IPS DF 4.7 (cell line): ENCODE measurements around the gene LTV1.
"Not testable (repeated sequence)": the region's sequence is repeated elsewhere in the genome, so short reads cannot be mapped to it uniquely, and the experiment has no call there.

ENCODE experiments used
- DNase-seq: peaks from one replicate; pipeline ENCODE4 v3.0.0-alpha.2; 2013; ENCODE audit warnings: low spot score; ENCODE audit errors: extremely low read depth

Gene LTV1

DNA sequence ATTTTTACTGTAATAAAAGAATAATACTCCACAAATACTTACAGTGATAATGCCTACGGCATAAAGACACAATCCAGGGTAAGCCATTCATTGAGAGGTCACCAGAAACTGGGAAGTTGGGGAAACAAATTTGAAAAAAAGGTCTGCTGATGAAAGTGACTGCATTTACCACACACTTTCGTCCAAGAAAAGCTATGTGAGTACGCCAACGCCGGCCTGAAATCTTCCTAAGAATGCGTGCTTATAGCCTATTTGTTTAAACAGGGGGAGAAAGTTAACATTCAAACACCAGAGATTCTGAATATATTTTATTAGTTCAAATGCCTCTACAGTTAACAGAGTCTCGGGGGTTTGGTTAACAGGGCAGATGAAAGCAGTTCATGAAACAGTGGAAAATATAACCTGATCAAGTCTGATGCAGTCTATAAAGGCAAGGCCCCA is 657 bp upstream of the LTV1 start:
- no peak for DNase-seq

DNA sequence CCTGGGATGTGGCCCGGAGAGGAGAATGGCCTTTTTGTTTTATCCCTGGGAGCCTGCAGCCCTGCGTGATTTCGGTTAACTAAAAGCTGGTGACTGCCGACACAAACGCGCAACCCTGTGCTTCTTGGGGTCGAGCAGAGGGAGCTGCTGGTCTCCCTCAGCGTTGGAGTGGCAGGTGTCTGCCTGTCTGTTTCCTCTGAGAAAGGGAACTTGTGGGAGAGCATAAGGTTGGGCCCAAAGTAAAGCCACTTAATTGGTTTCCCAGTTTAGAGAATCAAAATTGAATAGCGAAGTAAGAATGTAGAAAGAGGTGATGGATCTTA is 500 bp downstream of the LTV1 start:
- no peak for DNase-seq

DNA sequence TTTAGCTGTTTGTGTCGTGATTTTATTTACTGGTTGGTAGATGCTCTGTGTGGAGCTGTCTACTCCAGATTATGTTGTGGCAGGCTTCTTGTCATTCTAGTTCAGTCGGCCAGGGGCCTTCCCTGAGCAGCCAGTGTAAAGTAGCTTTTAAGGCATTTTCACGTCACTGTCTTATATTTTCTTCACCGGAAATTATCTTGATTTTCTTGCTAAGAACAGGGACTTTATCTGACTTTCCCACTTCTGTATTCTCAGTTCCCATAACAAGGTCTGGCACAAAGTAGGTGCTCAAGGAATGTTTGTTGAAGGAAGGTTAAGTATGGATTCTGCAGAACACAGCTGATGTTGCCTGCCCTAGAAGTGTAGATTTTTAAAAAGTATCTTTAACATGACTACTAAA is 868 bp downstream of the LTV1 start:
- no peak for DNase-seq

DNA sequence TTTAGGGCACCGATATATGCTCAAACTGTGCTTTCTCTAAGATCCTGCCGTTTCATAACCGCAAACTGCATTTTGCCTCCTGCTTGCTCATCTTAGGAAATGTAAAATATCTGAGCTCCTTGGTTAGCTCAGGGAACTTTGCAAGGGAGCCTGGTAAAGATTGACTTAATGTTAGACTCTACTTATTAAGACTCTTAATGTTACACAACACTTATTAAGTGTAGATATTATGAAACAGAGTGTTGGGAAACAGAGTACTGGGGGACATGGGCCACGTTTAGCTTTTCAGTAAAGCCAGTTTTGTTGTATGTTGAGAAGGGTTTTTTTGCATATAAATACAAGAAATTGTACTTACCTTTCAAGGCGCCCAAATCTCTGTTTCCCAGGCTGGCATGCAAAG is 1.9 kb downstream of the LTV1 start:
- DNase-seq, result no peak

DNA sequence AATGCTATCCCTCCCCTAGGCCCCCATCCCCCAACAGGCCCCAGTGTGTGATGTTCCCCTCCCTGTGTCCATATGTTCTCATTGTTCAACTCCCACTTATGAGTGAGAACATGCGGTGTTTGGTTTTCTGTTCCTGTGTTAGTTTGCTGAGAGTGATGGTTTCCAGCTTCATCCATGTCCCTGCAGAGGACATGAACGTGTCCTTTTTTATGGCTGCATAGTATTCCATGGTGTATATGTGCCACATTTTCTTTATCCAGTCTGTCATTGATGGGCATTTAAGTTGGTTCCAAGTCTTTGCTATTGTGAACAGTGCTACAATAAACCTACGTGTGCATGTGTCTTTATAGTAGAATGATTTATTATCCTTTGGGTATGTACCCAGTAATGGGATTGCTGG is 8.6 kb downstream of the LTV1 start:
- DNase-seq, result not testable (repeated sequence)

DNA sequence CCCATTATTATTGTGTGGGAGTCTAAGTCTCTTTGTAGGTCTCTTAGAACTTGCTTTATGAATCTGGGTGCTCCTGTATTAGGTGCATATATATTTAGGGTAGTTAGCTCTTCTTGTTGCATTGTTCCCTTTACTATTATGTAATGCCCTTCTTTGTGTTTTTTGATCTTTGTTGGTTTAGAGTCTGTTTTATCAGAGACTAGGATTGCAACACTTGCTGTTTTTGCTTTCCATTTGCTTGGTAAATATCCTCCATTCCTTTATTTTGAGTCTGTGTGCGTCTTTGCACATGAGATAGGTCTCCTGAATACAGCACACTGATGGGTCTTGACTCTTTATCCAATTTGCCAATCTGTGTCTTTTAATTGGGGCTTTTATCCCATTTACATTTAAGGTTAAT is 11.9 kb downstream of the LTV1 start:
- not testable (repeated sequence) for DNase-seq

DNA sequence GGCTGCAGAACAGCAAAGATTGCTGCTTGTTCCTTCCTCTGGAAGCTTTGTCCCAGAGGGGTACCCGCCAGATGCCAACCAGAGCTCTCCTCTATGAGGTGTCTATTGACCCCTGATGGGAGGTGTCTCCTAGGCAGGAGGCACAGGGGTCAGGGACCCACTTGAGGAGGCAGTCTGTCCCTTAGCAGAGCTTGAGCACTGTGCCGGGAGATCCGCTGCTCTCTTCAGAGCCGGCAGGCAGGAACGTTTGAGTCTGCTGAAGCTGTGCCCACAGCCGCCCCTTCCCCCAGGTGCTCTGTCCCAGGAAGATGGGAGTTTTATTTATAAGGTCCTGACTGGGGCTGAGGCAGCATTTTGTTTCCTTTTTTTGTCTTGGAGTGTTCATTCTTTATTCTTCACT is 13.6 kb downstream of the LTV1 start:
- DNase-seq, result not testable (repeated sequence)

DNA sequence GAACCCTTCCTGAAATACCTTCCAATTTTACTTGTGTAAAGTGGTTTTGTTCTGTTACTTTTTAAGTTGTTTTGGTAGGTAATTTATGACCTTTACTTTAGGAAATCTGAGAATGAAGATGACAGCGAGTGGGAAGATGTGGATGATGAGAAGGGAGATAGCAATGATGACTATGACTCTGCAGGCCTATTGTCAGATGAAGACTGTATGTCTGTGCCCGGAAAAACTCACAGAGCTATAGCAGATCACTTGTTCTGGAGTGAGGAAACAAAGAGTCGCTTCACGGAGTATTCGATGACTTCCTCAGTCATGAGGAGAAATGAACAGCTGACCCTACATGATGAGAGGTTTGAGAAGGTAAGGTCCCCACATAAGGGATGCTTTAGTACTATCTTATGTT is 14.5 kb downstream of the LTV1 start:
- DNase-seq, result no peak

DNA sequence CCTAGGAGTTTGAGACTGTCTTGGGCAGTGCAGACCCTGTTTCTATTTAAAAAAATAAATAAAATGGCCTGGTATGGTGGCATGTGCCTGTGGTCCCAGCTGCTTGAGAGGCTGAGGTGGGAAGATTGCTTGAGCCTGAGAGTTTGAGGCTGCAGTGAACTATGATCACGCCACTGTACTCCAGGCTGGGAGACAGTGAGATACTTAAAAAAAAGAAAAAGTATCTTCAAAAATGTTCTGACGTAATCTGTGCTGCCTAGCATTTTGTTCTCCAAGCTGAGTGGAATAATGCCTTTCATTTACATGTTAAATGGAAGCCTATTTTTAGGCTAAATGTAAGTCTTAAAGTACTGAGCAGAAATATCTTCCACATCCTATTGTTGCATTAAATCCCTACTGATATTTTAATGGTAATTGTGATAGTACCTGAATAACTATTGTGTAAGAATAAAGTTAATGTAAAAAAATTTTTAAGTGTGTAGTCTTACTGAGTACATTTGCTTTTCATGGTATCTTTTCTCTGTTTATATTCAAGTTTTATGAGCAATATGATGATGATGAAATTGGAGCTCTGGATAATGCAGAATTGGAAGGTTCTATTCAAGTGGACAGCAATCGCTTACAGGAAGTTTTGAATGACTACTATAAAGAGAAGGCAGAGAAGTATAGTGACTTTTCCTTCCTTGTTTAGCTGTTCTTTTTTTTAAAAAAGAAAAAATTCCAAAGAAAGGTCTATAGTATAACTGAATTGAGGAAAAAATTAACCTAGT is 16.9 kb downstream of the LTV1 start:
- DNase-seq, result no peak

DNA sequence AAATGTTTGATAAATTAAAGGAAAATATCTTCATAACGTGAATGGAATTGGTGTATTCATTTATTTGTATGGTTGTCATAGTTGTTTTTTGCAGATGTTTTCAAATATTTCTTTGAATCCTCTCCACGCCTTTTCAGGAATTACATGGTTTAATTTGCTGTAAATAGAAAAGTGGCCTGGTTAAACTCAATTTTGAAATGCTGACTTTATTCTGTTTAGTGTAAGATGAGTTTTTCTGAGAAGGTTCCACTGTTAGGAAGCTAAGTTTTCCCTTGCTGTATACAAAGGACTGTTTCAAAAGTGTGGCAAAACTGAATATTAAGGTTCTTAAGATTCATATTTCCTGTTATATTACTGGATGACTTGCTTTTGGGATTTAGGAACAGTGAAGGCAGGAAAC is 20.6 kb downstream of the LTV1 start:
- no peak for DNase-seq

DNA sequence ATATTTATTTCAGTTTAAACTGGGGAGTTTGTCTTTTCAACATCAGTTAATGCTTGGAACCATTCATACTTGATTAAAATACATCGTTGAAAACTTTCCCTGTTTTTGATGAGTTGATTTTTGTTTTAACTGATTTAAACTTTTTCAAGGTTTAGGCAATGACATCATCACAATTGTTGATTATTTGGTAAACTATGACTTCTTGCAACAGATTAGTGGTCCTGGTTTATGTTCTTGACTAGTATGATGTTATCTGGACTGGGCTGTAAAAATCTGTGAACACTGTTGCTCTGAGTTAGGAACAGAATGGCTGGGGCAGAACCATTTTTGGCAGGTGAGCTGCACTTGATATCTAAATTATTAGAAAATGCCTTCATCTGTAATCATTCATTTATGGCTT is 21.1 kb downstream of the LTV1 start, which contains the start of gene ZC2HC1B:
TSS of gene ZC2HC1B (plus strand) at position 241 of the 400 bp plus-strand sequence. CDS start at position 307, 66 bp downstream.
- DNase-seq, result no peak

DNA sequence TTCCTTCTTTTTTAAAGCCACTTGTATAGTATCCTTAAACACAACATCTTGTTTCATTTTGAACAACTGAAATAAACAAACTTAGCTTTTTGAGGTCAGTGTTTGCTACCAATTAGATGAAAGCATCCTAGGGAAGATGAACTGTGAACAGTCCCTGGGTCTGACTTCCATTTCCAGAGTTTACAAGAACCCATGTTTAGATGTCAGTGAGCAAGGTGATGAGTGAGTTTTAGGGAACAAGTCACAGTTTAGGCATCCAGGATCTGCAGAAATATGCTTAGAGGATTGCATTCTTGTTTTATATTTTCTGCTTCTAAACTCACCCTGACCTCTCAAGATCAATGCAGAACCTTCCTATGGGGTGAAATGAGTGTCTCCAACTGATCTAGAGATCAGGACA is 24.1 kb downstream of the LTV1 start:
- DNase-seq, result no peak

DNA sequence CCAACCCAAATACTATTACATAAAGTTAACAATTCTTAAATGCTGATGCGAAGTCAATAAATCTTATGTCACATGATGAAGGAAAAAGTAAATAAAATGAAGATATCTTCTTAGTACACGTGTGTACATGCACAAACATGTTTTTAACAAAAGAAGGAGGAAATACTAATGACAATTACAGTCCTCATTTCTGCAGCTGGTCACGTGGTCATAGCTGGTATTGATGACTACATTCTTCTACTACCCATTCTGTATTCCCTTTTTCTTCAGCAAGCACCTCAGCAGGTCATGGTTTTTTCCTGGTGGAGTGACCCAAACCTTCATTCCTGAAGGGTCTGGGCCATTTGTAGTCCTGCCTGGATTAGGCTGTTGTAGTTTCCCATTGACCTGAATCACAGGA is 25.7 kb downstream of the LTV1 start:
- DNase-seq, result not testable (repeated sequence)

DNA sequence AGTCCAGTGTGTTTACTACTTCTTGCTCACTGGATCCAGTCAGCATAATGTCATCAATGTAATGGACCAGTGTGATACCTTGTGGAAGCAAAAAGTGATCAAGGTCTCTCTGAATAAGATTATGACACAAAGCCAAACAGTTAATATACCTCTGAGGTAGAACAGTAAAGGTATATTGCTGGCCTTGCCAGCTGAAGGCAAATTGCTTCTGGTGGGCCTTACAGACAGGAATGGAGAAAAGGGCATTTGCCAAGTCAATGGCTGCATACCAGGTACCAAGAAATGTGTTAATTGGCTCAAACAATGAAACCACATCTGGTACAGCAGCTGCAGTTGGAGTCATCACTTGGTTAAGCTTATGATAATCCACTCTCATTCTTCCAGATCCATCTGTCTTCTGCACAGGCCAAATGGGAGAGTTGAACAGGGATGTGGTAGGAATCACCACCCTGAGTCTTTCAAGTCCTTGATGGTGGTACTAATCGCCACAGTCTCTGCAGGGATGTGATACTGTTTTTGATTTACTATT is 28.1 kb downstream of the LTV1 start:
- not testable (repeated sequence) for DNase-seq

DNA sequence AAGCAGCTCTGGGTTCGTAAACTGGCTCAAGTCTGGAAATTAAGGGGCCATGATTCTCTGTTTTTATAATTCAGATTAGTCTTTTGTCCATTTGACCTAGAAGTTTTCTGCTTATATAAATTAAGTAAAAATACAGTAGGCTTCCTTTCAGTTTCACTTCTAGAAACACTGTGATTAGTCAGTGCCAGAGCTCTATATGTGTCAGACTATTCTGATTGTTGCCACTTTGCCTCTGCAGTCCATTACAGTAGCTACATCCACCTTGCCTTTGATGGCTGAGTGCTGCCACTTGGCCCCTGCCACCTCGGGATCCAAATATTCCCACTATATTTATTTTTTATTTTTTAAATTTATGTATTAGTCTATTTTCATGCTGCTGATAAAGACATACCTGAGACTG is 29.1 kb downstream of the LTV1 start:
- no peak for DNase-seq

DNA sequence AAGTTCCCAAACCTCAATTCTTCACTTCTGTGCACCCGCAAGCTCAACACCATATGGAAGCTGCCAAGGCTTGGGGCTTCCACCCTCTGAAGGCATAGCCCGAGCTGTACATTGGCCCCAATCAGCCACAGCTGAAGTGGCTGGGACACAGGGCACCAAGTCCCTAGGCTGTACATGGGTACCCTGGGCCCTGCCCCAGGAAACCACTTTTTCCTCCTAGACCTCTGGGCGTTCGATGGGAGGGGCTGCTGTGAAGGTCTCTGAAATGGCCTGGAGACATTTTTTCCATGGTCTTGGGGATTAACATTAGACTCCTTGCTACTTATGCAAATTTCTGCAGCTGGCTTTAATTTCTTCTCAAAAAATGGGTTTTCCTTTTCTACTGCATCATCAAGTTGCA is 30.5 kb downstream of the LTV1 start:
- DNase-seq, result not testable (repeated sequence)

DNA sequence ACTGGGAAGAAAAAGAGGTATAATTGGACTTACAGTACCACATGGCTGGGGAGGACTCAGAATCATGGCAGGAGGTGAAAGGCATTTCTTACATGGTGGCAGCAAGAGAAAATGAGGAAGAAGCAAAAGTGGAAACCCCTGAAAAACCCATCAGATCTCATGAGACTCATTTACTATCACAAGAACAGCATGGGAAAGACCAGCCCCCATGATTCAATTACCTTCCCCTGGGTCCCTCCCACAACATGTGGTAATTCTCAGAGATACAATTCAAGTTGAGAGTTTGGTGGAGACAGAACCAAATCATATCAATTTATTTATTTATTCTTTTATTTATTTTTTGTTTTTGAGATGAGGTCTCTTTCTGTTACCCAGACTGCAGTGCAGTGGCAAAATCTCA is 31.4 kb downstream of the LTV1 start:
- DNase-seq, result not testable (repeated sequence)

DNA sequence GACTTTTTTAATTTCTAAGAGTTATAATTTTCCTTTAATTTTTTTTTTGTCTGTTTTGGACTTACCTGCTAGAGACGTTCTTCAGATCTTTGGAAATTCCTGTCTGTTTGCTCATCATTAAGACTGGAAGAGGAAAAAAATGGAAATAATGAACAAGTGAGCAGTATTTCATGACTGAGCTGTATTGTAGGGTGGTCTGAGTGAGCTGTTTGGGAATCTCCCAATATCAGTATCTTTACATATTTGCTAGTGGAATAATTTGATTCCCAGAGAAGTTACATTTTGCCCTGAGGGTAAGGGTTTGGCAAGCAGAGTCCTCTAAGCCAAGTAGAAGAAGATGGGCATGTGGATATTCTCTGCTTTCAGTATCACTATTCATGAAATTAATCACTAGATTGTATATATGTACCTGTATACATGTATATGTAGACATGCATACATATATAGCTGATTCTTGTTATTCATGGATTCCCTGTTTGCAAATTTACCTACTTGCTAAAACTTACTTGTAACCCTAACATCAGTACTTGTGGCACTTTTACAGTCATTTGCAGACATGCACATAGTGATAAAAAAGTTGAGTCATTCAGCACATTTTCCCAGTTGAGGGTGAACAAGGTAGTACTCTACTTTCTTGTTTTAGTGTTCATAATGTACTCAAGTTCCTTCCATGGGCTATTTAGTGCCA is 34.6 kb downstream of the LTV1 start:
- no peak for DNase-seq

DNA sequence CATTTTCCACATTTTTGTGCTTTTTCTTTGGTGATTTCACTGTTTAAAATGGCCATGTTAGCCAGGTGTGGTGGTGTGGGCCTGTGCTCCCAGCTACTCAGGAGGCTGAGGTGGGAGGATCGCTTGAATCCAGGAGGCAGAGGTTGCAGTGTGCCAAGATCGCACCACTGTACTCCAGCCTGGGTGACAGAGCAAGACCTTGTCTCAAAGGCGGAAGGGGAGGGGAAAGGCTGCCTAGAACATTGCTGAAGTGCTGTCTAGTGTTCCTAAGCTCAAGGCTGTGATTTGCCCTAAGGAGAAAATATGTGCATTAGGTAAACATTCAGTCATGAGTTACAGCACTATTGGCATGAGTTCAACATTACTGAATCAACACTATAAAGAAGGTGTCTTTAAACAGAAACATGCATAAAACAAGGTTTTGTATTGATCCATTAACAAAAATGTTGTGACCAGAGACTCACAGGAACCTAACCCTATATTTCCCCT is 35.2 kb downstream of the LTV1 start:
- no peak for DNase-seq

DNA sequence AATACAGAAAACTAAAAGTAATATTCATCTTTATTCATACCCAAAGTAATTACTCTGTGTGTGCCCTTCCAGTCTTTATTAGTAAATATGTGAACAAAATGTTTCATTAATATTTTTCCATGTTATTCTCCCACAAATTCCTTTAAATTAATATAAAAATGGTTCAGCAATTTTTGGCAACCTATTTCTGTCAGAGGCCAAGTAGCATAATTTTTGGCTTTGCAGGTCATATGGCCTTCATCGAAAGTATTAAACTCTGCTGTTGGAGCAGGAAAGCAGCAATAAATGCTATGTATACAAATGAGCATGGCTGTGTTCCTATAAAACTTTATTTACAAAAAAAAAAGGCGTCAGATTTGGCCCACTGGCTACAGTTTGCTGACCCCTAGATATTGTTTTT is 37.3 kb downstream of the LTV1 start:
- no peak for DNase-seq

DNA sequence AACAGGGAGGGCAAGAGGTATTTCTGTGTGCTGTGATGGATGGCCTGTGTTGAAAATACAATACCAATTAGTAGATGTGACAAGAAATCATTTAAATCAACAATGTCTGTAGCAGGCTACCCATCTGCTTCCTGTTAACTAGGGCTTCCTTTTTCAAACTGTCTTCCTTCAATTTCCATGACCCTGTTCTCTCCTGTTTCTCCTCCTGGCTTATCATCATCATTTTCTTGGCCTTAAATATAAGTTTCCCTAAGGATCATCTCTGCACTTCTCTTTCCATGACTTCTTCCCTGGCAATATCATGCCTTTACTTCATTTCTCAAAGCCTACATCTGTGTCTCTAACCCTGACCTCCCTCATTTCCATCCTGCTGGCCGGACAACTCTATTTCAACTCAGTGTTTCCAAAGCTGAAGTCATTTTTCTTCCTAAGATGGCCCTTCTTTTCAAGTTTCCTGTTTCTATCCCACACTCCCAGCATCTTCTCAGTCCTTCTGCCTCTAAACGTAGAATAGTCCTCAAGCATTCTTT is 39.3 kb downstream of the LTV1 start:
- no peak for DNase-seq

DNA sequence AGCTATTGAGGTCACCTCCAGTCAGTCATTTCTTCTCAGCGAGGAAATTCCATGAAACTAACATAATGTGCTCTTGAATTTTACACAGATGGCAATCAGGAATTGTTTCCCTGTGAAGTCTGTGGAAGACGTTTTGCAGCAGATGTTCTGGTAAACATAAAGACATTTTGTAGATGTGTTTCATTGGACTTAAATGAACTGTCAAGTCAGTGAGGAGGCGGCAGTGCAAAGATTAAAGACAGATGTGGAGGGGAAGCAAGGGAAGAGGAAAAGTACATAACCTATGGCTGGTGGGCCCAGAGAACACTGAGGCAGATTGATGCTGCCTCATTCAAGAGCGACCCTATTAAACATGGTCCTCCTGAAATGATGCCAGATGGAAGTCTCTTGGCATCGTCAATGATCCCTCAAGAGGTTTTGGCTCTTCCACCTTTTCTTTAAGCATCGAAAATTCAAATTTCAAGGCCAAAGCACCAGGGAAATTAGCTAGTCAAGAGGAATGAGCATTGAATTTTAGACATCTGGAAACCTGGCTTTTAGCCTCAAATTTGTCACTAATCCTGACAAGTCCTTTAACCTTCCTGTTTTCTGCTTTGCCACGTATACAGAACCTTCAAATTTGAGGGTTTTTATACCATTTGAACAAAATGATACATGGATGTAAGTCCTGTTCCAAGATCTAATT is 41.2 kb downstream of the LTV1 start:
- DNase-seq, result no peak
